Measurements from ENCODE around the gene NCKAP5L. TPM values are rescaled to one million over a fixed set of nuclear protein-coding genes. Genes with fewer than 3 reads are reported as not detected.

The NCKAP5L gene
- total and polyA plus RNA-seq, 9 donors, result 2.5 to 27.3 (median 21.1) TPM

- no peaks in the 10 kb centered on the region for H3K27me3 ChIP-seq
- H3K4me1 ChIP-seq (ENCODE audit: insufficient read depth), result peaks cover 24% of the 10 kb centered on the region
- no peak for DNase-seq
- no peak for TF ChIP-seq CTCF (IDR thresholded peaks at IDR 0.05)
- TF ChIP-seq POLR2A (IDR thresholded peaks at IDR 0.05), result no peak
- TF ChIP-seq EP300 (IDR thresholded peaks at IDR 0.05), result no peak
- H3K4me3 ChIP-seq, result no peak overlapping the region
- intact Hi-C loops (cut with DNase I), result no loop called here
- WGBS, 3 donors, result 67 to 91% (median 77%) methylated on average over 1 of the region's 1 CpG
- no peaks in the 10 kb centered on the region for H3K36me3 ChIP-seq
- no peaks in the 10 kb centered on the region for H3K9me3 ChIP-seq
- no peak overlapping the region for H3K27ac ChIP-seq
Measured at GRCh38 chr12:49823350-49823749, 4.9 kb downstream of the NCKAP5L start.

GRCh38 chr12:49821373-49822287 lies 6.6 kb downstream of the NCKAP5L start:
- TF ChIP-seq CTCF (IDR thresholded peaks at IDR 0.05) (no peak), EP300 (IDR thresholded peaks at IDR 0.05) (no peak), POLR2A (IDR thresholded peaks at IDR 0.05) (no peak)
- H3K27ac ChIP-seq, result no peak overlapping the region
- no peaks in the 10 kb centered on the region for H3K27me3 ChIP-seq
- no peak overlapping the region for H3K4me3 ChIP-seq
- DNase-seq, result no peak
- no peaks in the 10 kb centered on the region for H3K36me3 ChIP-seq
- H3K4me1 ChIP-seq (ENCODE audit: insufficient read depth), result peaks cover 22% of the 10 kb centered on the region
- intact Hi-C loops (cut with DNase I), result no loop called here
- 73 to 81% (median 78%) methylated on average over 10 of the region's 10 CpGs for WGBS, 3 donors
- H3K9me3 ChIP-seq, result no peaks in the 10 kb centered on the region

GRCh38 chr12:49819786-49820185 lies 8.4 kb downstream of the NCKAP5L start:
- Histone ChIP-seq H3K4me3 (no peak overlapping the region), H3K27me3 (no peaks in the 10 kb centered on the region), H3K36me3 (no peaks in the 10 kb centered on the region), H3K27ac (no peak overlapping the region), H3K9me3 (no peaks in the 10 kb centered on the region), H3K4me1 (ENCODE audit: insufficient read depth) (peaks cover 11% of the 10 kb centered on the region)
- TF ChIP-seq CTCF (IDR thresholded peaks at IDR 0.05) (no peak), EP300 (IDR thresholded peaks at IDR 0.05) (no peak), POLR2A (IDR thresholded peaks at IDR 0.05) (no peak)
- intact Hi-C loops (cut with DNase I), result no loop called here
- WGBS, 3 donors, result 51 to 55% (median 53%) methylated on average over 2 of the region's 2 CpGs
- no peak for DNase-seq

- intact Hi-C loops (cut with DNase I), result no loop called here
- H3K4me3 ChIP-seq, result no peak overlapping the region
- H3K27me3 ChIP-seq, result no peaks in the 10 kb centered on the region
- peaks cover 10% of the 10 kb centered on the region for H3K4me1 ChIP-seq (ENCODE audit: insufficient read depth)
- no peaks in the 10 kb centered on the region for H3K9me3 ChIP-seq
- H3K36me3 ChIP-seq, result no peaks in the 10 kb centered on the region
- peak in 1 of 5 donors; percentile 2 for DNase-seq
- no peak for TF ChIP-seq CTCF (IDR thresholded peaks at IDR 0.05)
- TF ChIP-seq EP300 (IDR thresholded peaks at IDR 0.05), result no peak
- TF ChIP-seq POLR2A (IDR thresholded peaks at IDR 0.05), result no peak
- no peak overlapping the region for H3K27ac ChIP-seq
- WGBS, 3 donors, result 77 to 89% (median 81%) methylated on average over 7 of the region's 7 CpGs
Measured at GRCh38 chr12:49818241-49818895, 9.8 kb downstream of the NCKAP5L start.

Data from ovary (tissue), 9 donors.